Measurements from ENCODE around the gene PHLDB3. TPM values are rescaled to one million over a fixed set of nuclear protein-coding genes. Genes with fewer than 3 reads are reported as not detected.

PHLDB3 gene
- polyA plus RNA-seq, 1 of the 3 experiments (the other 2 are of a cell fraction) = 15.6 TPM

DNA sequence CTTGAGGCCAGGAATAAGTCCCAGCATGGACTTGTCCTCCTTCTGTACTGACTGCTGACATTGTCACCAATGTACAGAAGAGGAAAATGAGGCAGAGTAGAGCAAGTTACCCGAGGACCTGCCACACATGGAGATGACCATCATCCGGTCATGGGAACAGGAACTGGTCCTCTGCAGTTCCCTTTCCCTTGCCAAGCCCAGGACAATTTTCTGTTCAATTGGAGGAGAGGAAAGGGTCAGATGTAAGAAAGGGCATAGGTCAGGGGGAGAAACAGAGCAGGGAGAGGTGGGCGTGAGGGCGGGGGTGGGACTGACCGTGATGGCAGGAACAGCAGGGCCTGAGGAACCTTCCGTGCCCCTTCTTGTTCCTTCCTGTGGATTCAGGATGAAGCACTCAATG lies 18.6 kb downstream of the PHLDB3 start:
- Histone ChIP-seq H3K4me3 (ENCODE audit: low read depth in 2 of 2, low read length in 1 of 2) (no peak overlapping the region), H3K27me3 (ENCODE audit: insufficient read depth) (no peaks in the 10 kb centered on the region), H2AFZ (ENCODE audit: low read depth) (no peak overlapping the region), H3K9me2 (no peaks in the 10 kb centered on the region), H3F3A (replicated peaks; ENCODE audit: insufficient read depth) (no peaks in the 10 kb centered on the region), H3K4me2 (no peak overlapping the region), H3K36me3 (replicated peaks in 1 of 2; ENCODE audit: control insufficient read depth in 1 of 2, insufficient read depth in 2 of 2, low read length in 1 of 2) (no peaks in the 10 kb centered on the region), H3K4me1 (ENCODE audit: control insufficient read depth in 1 of 2, insufficient read depth in 2 of 2, low read depth in 1 of 2, low read length in 1 of 2) (no peaks in the 10 kb centered on the region), H3K79me2 (ENCODE audit: insufficient read depth) (no peaks in the 10 kb centered on the region), H4K20me1 (ENCODE audit: insufficient read depth) (no peaks in the 10 kb centered on the region), H3K27ac (ENCODE audit: low read depth in 2 of 2, low read length in 1 of 2) (no peak overlapping the region), H3K9ac (no peak overlapping the region), H3K9me3 (no peaks in the 10 kb centered on the region)
- no peak for TF ChIP-seq EP300 (IDR thresholded peaks at IDR 0.05; ENCODE audit: borderline replicate concordance in 1 of 2, low read depth in 1 of 2, low read length in 1 of 2)
- no peak for TF ChIP-seq RFX5 (IDR thresholded peaks at IDR 0.05; ENCODE audit: low read length)
- no peak for TF ChIP-seq POLR2AphosphoS5 (IDR thresholded peaks at IDR 0.05; ENCODE audit: low read depth, low read length)
- TF ChIP-seq, protein P1, sequence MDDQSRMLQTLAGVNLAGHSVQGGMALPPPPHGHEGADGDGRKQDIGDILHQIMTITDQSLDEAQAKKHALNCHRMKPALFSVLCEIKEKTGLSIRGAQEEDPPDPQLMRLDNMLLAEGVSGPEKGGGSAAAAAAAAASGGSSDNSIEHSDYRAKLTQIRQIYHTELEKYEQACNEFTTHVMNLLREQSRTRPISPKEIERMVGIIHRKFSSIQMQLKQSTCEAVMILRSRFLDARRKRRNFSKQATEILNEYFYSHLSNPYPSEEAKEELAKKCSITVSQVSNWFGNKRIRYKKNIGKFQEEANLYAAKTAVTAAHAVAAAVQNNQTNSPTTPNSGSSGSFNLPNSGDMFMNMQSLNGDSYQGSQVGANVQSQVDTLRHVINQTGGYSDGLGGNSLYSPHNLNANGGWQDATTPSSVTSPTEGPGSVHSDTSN (IDR thresholded peaks at IDR 0.05) = no peak
- no peak for TF ChIP-seq ELF1 (IDR thresholded peaks at IDR 0.05)
- TF ChIP-seq GATA2 (CRISPR knock-in tag; IDR thresholded peaks at IDR 0.05) = no peak
- TF ChIP-seq GABPA (IDR thresholded peaks at IDR 0.05; ENCODE audit: low read depth) = no peak
- TF ChIP-seq, protein P2, sequence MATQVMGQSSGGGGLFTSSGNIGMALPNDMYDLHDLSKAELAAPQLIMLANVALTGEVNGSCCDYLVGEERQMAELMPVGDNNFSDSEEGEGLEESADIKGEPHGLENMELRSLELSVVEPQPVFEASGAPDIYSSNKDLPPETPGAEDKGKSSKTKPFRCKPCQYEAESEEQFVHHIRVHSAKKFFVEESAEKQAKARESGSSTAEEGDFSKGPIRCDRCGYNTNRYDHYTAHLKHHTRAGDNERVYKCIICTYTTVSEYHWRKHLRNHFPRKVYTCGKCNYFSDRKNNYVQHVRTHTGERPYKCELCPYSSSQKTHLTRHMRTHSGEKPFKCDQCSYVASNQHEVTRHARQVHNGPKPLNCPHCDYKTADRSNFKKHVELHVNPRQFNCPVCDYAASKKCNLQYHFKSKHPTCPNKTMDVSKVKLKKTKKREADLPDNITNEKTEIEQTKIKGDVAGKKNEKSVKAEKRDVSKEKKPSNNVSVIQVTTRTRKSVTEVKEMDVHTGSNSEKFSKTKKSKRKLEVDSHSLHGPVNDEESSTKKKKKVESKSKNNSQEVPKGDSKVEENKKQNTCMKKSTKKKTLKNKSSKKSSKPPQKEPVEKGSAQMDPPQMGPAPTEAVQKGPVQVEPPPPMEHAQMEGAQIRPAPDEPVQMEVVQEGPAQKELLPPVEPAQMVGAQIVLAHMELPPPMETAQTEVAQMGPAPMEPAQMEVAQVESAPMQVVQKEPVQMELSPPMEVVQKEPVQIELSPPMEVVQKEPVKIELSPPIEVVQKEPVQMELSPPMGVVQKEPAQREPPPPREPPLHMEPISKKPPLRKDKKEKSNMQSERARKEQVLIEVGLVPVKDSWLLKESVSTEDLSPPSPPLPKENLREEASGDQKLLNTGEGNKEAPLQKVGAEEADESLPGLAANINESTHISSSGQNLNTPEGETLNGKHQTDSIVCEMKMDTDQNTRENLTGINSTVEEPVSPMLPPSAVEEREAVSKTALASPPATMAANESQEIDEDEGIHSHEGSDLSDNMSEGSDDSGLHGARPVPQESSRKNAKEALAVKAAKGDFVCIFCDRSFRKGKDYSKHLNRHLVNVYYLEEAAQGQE (IDR thresholded peaks at IDR 0.05; ENCODE audit: low read depth, low read length) = no peak
- ChIA-PET CTCF (interaction anchor here (1.6 to 2.0 kb wide), 2 partner anchors 33 to 38 kb away, joined by 5 to 7 read pairs; no protein-coding TSS in a partner anchor), POLR2A (no interaction called here)
- no peak for DNase-seq
- WGBS (ENCODE audit: low lambda C conversion rate) = 79% methylated on average over 6 of the region's 6 CpGs

DNA sequence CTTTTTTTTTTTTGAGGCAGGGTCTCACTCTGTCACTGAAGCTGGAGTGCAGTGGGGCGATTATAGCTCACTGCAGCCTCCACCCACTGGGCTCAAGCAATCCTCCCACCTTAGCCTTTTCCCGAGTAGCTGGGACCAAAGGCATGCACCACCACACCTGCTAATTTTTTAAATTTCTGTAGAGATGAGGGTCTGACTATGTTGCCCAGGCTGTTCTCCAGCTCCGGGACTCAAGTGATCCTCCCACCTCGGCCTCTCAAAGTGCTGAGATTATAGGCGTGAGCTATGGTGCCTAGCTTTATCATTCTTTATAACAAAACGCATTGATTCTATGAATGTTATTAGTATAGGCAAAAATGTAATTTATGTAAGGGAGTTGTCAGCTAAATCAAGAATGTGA lies 21.3 kb downstream of the PHLDB3 start:
- Histone ChIP-seq H3K9ac (no peak overlapping the region), H2AFZ (ENCODE audit: low read depth) (no peak overlapping the region), H3K4me1 (ENCODE audit: control insufficient read depth in 1 of 2, insufficient read depth in 2 of 2, low read depth in 1 of 2, low read length in 1 of 2) (no peaks in the 10 kb centered on the region), H3K4me3 (ENCODE audit: low read depth in 2 of 2, low read length in 1 of 2) (no peak overlapping the region), H3K79me2 (ENCODE audit: insufficient read depth) (no peaks in the 10 kb centered on the region), H3K27me3 (ENCODE audit: insufficient read depth) (no peaks in the 10 kb centered on the region), H3K9me3 (no peaks in the 10 kb centered on the region), H3K27ac (ENCODE audit: low read depth in 2 of 2, low read length in 1 of 2) (no peak overlapping the region), H4K20me1 (ENCODE audit: insufficient read depth) (no peaks in the 10 kb centered on the region), H3K4me2 (no peak overlapping the region), H3K9me2 (no peaks in the 10 kb centered on the region), H3K36me3 (replicated peaks in 1 of 2; ENCODE audit: control insufficient read depth in 1 of 2, insufficient read depth in 2 of 2, low read length in 1 of 2) (no peaks in the 10 kb centered on the region), H3F3A (replicated peaks; ENCODE audit: insufficient read depth) (no peaks in the 10 kb centered on the region)
- WGBS (ENCODE audit: low lambda C conversion rate) = 88% methylated on average over 6 of the region's 6 CpGs
- ChIA-PET POLR2A (no interaction called here), CTCF (interaction anchor here (0.8 to 2.1 kb wide), 3 partner anchors 36 to 51 kb away, joined by 4 to 6 read pairs (median 6); no protein-coding TSS in a partner anchor)
- DNase-seq = no peak
- TF ChIP-seq, protein P3, sequence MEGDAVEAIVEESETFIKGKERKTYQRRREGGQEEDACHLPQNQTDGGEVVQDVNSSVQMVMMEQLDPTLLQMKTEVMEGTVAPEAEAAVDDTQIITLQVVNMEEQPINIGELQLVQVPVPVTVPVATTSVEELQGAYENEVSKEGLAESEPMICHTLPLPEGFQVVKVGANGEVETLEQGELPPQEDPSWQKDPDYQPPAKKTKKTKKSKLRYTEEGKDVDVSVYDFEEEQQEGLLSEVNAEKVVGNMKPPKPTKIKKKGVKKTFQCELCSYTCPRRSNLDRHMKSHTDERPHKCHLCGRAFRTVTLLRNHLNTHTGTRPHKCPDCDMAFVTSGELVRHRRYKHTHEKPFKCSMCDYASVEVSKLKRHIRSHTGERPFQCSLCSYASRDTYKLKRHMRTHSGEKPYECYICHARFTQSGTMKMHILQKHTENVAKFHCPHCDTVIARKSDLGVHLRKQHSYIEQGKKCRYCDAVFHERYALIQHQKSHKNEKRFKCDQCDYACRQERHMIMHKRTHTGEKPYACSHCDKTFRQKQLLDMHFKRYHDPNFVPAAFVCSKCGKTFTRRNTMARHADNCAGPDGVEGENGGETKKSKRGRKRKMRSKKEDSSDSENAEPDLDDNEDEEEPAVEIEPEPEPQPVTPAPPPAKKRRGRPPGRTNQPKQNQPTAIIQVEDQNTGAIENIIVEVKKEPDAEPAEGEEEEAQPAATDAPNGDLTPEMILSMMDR (IDR thresholded peaks at IDR 0.05) = no peak

All from SK-N-SH (cell line).